Natural killer cell (primary cell): Measurements from ENCODE around the gene DCDC2. TPM values are rescaled to one million over a fixed set of nuclear protein-coding genes. Genes with fewer than 3 reads are reported as not detected.

Source experiments
- ATAC-seq, 3 donors: fragments of 150-1000 bp in 2 of 3; fragments of 200-7000 bp in 1 of 3; cut with Tn5 transposase; 1 replicate in 1 of 3; 2 replicates in 2 of 3; pipeline ENCODE4 v1.10.0; 2021; ENCODE audit warnings: mild to moderate bottlenecking in 2 of 3, moderate library complexity in 2 of 3
- DNase-seq, 2 donors: peaks; one replicate each; pipeline versions ENCODE4 v3.0.0 to v3.0.0-alpha.2; 2013 to 2021; ENCODE audit warnings: mixed read lengths in 1 of 2
- H3K27ac ChIP-seq: one replicate; pipeline ENCODE4 v1.5.1; 2013; ENCODE audit warnings: mild to moderate bottlenecking, low read length
- H3K27me3 ChIP-seq: one replicate; pipeline ENCODE4 v1.6.1; 2013; ENCODE audit warnings: low read length; ENCODE audit not compliant: control insufficient read depth, insufficient read depth
- H3K36me3 ChIP-seq: one replicate; pipeline ENCODE4 v1.6.1; 2013; ENCODE audit warnings: low read length; ENCODE audit not compliant: control insufficient read depth, insufficient read depth
- H3K4me1 ChIP-seq: one replicate; pipeline ENCODE4 v1.6.1; 2013; ENCODE audit warnings: low read length; ENCODE audit not compliant: control insufficient read depth, insufficient read depth
- H3K4me3 ChIP-seq: one replicate; pipeline ENCODE4 v1.5.1; 2013; ENCODE audit warnings: low read length
- H3K9me3 ChIP-seq: one replicate; pipeline ENCODE4 v1.6.1; 2013; ENCODE audit warnings: low read length; ENCODE audit not compliant: control insufficient read depth, insufficient read depth
- H3K27ac Mint-ChIP-seq, 2 donors: one replicate each; pipeline ENCODE4 v1.8.0; 2022; ENCODE audit warnings: mild to moderate bottlenecking in 2 of 2, mixed read lengths in 2 of 2, moderate library complexity in 1 of 2
- H3K27me3 Mint-ChIP-seq, 2 donors: one replicate each; pipeline ENCODE4 v1.8.0; 2022; ENCODE audit warnings: low read depth in 2 of 2, mixed read lengths in 2 of 2
- H3K36me3 Mint-ChIP-seq: one replicate; pipeline ENCODE4 v1.8.0; 2022; ENCODE audit warnings: mixed read lengths
- H3K4me1 Mint-ChIP-seq, 2 donors: one replicate each; pipeline ENCODE4 v1.8.0; 2022; ENCODE audit warnings: mixed read lengths in 2 of 2
- H3K4me3 Mint-ChIP-seq: one replicate; pipeline ENCODE4 v1.8.0; 2022; ENCODE audit warnings: mild to moderate bottlenecking, moderate library complexity, mixed read lengths
- H3K9me3 Mint-ChIP-seq, 2 donors: one replicate each; pipeline ENCODE4 v1.8.0; 2022; ENCODE audit warnings: mixed read lengths in 2 of 2
- CTCF ChIP-seq: fragments of 200-600 bp; IDR thresholded peaks from one replicate; pipeline ENCODE4 v1.8.0; 2022; ENCODE audit warnings: antibody characterized with exemption
- WGBS: methylation state at CpG from one replicate; pipeline ENCODE4 v1.1.7; 2013; ENCODE audit warnings: missing lambda C conversion rate; ENCODE audit not compliant: insufficient coverage; 5-methylcytosine and 5-hydroxymethylcytosine counted together
- intact Hi-C: fragments of 100-400 bp; cut with micrococcal nuclease; formaldehyde crosslinking; loops from one replicate; pipeline ENCODE4 v1.14.2; 2022
- total RNA-seq, 4 donors: library from RNA; stranded (reverse); fragments of 120-200 nt in 1 of 4; gene quantifications; one replicate each; pipeline versions ENCODE4 v1.2.3 to v1.2.4, GENCODE V29; 2013 to 2022

Gene DCDC2
- total RNA-seq, 3 donors from 2014 or later (not counting 1 experiment from before 2014, with no cell fraction given) = not detected

- Histone ChIP-seq H3K4me1 (peaks cover 11% of the 10 kb centered on the region), H3K27me3 (no peaks in the 10 kb centered on the region), H3K9me3 (no peaks in the 10 kb centered on the region), H3K36me3 (no peaks in the 10 kb centered on the region), H3K4me3 (no peak overlapping the region), H3K27ac (no peak overlapping the region)
- ATAC-seq = no peak
- no peak for TF ChIP-seq CTCF
- no peak for DNase-seq
- Mint-ChIP-seq H3K4me1 (peaks cover 9 to 10% of the 10 kb centered on the region in 2 donors), H3K27me3 (peaks cover 17 to 24% of the 10 kb centered on the region in 2 donors), H3K4me3 (no peak overlapping the region), H3K9me3 (no peaks in the 10 kb centered on the region), H3K36me3 (no peaks in the 10 kb centered on the region), H3K27ac (no peak overlapping the region)
- 75% methylated on average over 1 of the region's 1 CpG for WGBS
- intact Hi-C loops = no loop called here
Observed at GRCh38 chr6:24353861-24354260, 4.0 kb downstream of the DCDC2 start.

DNA sequence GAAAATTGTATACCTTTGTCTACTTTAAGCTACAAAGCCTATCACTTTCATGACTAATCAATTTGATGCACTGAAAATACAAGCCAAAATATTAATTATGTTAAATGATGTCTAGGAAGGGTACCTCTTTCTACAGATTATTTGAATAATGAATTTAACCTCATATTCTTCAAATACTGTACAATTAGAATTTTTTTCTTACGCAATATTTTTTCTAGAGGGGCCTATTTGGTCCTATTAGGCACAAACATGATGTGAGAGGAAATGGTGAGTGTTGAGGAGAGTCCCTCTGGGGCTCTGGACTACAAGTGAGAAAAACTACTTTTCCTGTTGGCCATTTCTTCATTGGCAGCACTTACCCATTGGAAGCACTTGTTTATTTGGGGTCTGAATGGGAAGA is 5.4 kb downstream of the DCDC2 start:
- no CpG with 5 or more reads among the region's 1 CpG for WGBS

GRCh38 chr6:24344976-24345375 is 12.9 kb downstream of the DCDC2 start:
- Mint-ChIP-seq H3K9me3 (no peaks in the 10 kb centered on the region), H3K4me1 (no peaks in the 10 kb centered on the region), H3K4me3 (no peak overlapping the region), H3K27me3 (peaks cover 17 to 59% of the 10 kb centered on the region in 2 donors), H3K36me3 (no peaks in the 10 kb centered on the region), H3K27ac (no peak overlapping the region)
- Histone ChIP-seq H3K9me3 (no peaks in the 10 kb centered on the region), H3K4me3 (no peak overlapping the region), H3K27ac (no peak overlapping the region), H3K36me3 (no peaks in the 10 kb centered on the region), H3K4me1 (no peaks in the 10 kb centered on the region), H3K27me3 (peaks cover 3% of the 10 kb centered on the region)
- no peak for DNase-seq
- no peak for TF ChIP-seq CTCF
- WGBS = 75% methylated on average over 1 of the region's 3 CpGs
- intact Hi-C loops = no loop called here
- no peak for ATAC-seq

More for the DNA sequence above, 5.4 kb downstream of the DCDC2 start:
- no peaks in the 10 kb centered on the region for H3K9me3 Mint-ChIP-seq
- Histone ChIP-seq H3K27me3 (peaks cover 2% of the 10 kb centered on the region), H3K27ac (no peak overlapping the region), H3K36me3 (no peaks in the 10 kb centered on the region), H3K4me1 (peaks cover 2% of the 10 kb centered on the region), H3K9me3 (no peaks in the 10 kb centered on the region), H3K4me3 (no peak overlapping the region)
- no peaks in the 10 kb centered on the region for H3K36me3 Mint-ChIP-seq
- H3K27ac Mint-ChIP-seq = no peak overlapping the region
- no peak for DNase-seq
- ATAC-seq = no peak
- TF ChIP-seq CTCF = no peak
- peaks cover 15 to 27% of the 10 kb centered on the region in 2 donors for H3K27me3 Mint-ChIP-seq
- no peak overlapping the region for H3K4me3 Mint-ChIP-seq
- intact Hi-C loops = no loop called here
- H3K4me1 Mint-ChIP-seq = peaks cover under 1% of the 10 kb centered on the region in 2 donors
